ENCODE results near the gene ALB. TPM values are rescaled to one million over a fixed set of nuclear protein-coding genes. Genes with fewer than 3 reads are reported as not detected.
A peak's percentile ranks its signal among the peaks of the same experiment; 100 is the strongest.
"Not testable (repeated sequence)": the region's sequence is repeated elsewhere in the genome, so short reads cannot be mapped to it uniquely, and the experiment has no call there.

Gene ALB
- 100 to 1,000 TPM; 391 to 538 TPM for total RNA-seq

GRCh38 chr4:73404042-73404441 is at the start of gene ALB:
TSS of gene ALB (plus strand) at chr4:73404287. CDS start at chr4:73404328, 41 bp downstream.
- peaks cover 43% of the 10 kb centered on the region for H3K4me1 ChIP-seq
- intact Hi-C loops (cut with DNase I): no loop called here
- WGBS, 2 donors: 17 to 24% methylated on average over 7 of the region's 7 CpGs
- ATAC-seq (peak; percentile 87), DNase-seq (peak in 2 of 4 donors; percentile 2 to 20)
- peak within 1 kb of the TSS in 1 of 2 donors; percentile 8 for H3K4me3 ChIP-seq
- no peaks in the 10 kb centered on the region for H3K36me3 ChIP-seq (replicated peaks in 1 of 2; ENCODE audit: insufficient read depth in 1 of 2, low read depth in 2 of 2)
- H3K27me3 ChIP-seq: no peaks in the 10 kb centered on the region
- no peaks in the 10 kb centered on the region for H3K9me3 ChIP-seq
- TF ChIP-seq POLR2A (IDR thresholded peaks at IDR 0.05) (peak in 2 of 3 donors; percentile 71 to 85), CTCF (IDR thresholded peaks at IDR 0.05) (no peak)
- peak within 1 kb of the TSS in 3 of 4 donors; percentile 32 to 57 (median 55) for H3K27ac ChIP-seq

- H3K9me3 ChIP-seq; ATAC-seq; H3K27me3 ChIP-seq; DNase-seq; intact Hi-C loops (cut with DNase I); H3K4me3 ChIP-seq; H3K27ac ChIP-seq; H3K4me1 ChIP-seq; H3K36me3 ChIP-seq (replicated peaks in 1 of 2; ENCODE audit: insufficient read depth in 1 of 2, low read depth in 2 of 2): not testable (repeated sequence)
- WGBS, 2 donors: 81 to 95% methylated on average over 1 of the region's 1 CpG
Measured at GRCh38 chr4:73357174-73357573, 46.9 kb upstream of the ALB start.

- H3K9me3 ChIP-seq; H3K36me3 ChIP-seq (replicated peaks in 1 of 2; ENCODE audit: insufficient read depth in 1 of 2, low read depth in 2 of 2); H3K27ac ChIP-seq; intact Hi-C loops (cut with DNase I); DNase-seq; H3K27me3 ChIP-seq; ATAC-seq; H3K4me3 ChIP-seq; H3K4me1 ChIP-seq: not testable (repeated sequence)
- WGBS, 2 donors: 86 to 92% methylated on average over 8 of the region's 8 CpGs
Measured at GRCh38 chr4:73369506-73370199, 34.4 kb upstream of the ALB start.

GRCh38 chr4:73375328-73375741 is 28.8 kb upstream of the ALB start:
- 19 to 31% methylated on average over 1 of the region's 1 CpG for WGBS, 2 donors
- Histone ChIP-seq H3K27me3 (no peaks in the 10 kb centered on the region), H3K36me3 (replicated peaks in 1 of 2; ENCODE audit: insufficient read depth in 1 of 2, low read depth in 2 of 2) (no peaks in the 10 kb centered on the region), H3K9me3 (no peaks in the 10 kb centered on the region), H3K4me3 (no peak overlapping the region), H3K4me1 (peaks cover 16% of the 10 kb centered on the region), H3K27ac (peak overlapping the region in 1 of 4 donors; percentile 18)
- DNase-seq: peak; percentile 14 to 34 (median 16)
- TF ChIP-seq CTCF (IDR thresholded peaks at IDR 0.05) (no peak), POLR2A (IDR thresholded peaks at IDR 0.05) (no peak)
- ATAC-seq: peak; percentile 89
- intact Hi-C loops (cut with DNase I): no loop called here

GRCh38 chr4:73376251-73376650 is 27.8 kb upstream of the ALB start:
- no peak for TF ChIP-seq POLR2A (IDR thresholded peaks at IDR 0.05)
- no peak for TF ChIP-seq CTCF (IDR thresholded peaks at IDR 0.05)
- Histone ChIP-seq H3K36me3 (replicated peaks in 1 of 2; ENCODE audit: insufficient read depth in 1 of 2, low read depth in 2 of 2) (no peaks in the 10 kb centered on the region), H3K27ac (no peak overlapping the region), H3K4me1 (peaks cover 16% of the 10 kb centered on the region), H3K9me3 (no peaks in the 10 kb centered on the region), H3K27me3 (no peaks in the 10 kb centered on the region), H3K4me3 (no peak overlapping the region)
- DNase-seq: no peak
- intact Hi-C loops (cut with DNase I): no loop called here
- ATAC-seq: no peak

GRCh38 chr4:73376976-73377375 is 27.1 kb upstream of the ALB start:
- intact Hi-C loops (cut with DNase I): no loop called here
- no peak for TF ChIP-seq CTCF (IDR thresholded peaks at IDR 0.05)
- TF ChIP-seq POLR2A (IDR thresholded peaks at IDR 0.05): no peak
- ATAC-seq (no peak), DNase-seq (no peak)
- no peak overlapping the region for H3K27ac ChIP-seq
- H3K9me3 ChIP-seq: no peaks in the 10 kb centered on the region
- peaks cover 16% of the 10 kb centered on the region for H3K4me1 ChIP-seq
- no peak overlapping the region for H3K4me3 ChIP-seq
- H3K27me3 ChIP-seq: no peaks in the 10 kb centered on the region
- no peaks in the 10 kb centered on the region for H3K36me3 ChIP-seq (replicated peaks in 1 of 2; ENCODE audit: insufficient read depth in 1 of 2, low read depth in 2 of 2)
- WGBS, 2 donors: 72 to 87% methylated on average over 4 of the region's 4 CpGs

Data from body of pancreas (tissue), 4 donors.